HepG2 (cell line): Measurements from ENCODE around the gene PTGES3. TPM values are rescaled to one million over a fixed set of nuclear protein-coding genes. Genes with fewer than 3 reads are reported as not detected.
A peak's percentile ranks its signal among the peaks of the same experiment; 100 is the strongest.

ENCODE experiments used
- ATAC-seq: fragments of 200-7000 bp; cut with Tn5 transposase; 3 replicates; pipeline ENCODE4 v1.9.1; 2020; ENCODE audit warnings: mild to moderate bottlenecking, moderate library complexity
- BruUV-seq: library from RNA; stranded (reverse); fragments of 400-500 nt; replicated peaks from 2 replicates; lab custom pipeline; 2021; lab: Mats Ljungman, UMichigan
- CTCF ChIA-PET: fragments of 300-600 bp; formaldehyde crosslinking; extraction: SDS; loops from one replicate; lab custom pipeline; 2021; ENCODE audit warnings: low total read pairs, inconsistent platforms, low intra/inter-chr PET ratio; lab: Yijun Ruan, JAX
- POLR2A ChIA-PET: fragments of 350-600 bp; sonication (Branson Sonifier 250); formaldehyde crosslinking; loops from one replicate; lab custom pipeline; 2020; ENCODE audit warnings: antibody characterized with exemption, inconsistent platforms; lab: Yijun Ruan, JAX
- DNase-seq: peaks from one replicate; pipeline ENCODE4 v3.0.0-alpha.2; 2015; ENCODE audit warnings: low spot score
- FAIRE-seq: peaks from 3 replicates; lab custom pipeline; 2011; peaks lifted over from hg19 to GRCh38; lab: Jason Lieb, UNC
- H2AFZ ChIP-seq: one replicate; pipeline ENCODE4 v1.6.1; 2011; ENCODE audit warnings: low read length, inconsistent platforms
- H3K27ac ChIP-seq: fragments of 300-600 bp; 3 replicates; pipeline ENCODE4 v1.8.0; 2011; ENCODE audit warnings: mixed run types, mild to moderate bottlenecking, mixed read lengths, low read length, inconsistent platforms; ENCODE audit not compliant: insufficient read depth; ENCODE audit errors: extremely low read length
- H3K27me3 ChIP-seq, 2 experiments: fragments of 200-600 bp in 1 of 2; 2 replicates in 1 of 2; 3 replicates in 1 of 2; pipeline versions ENCODE4 v1.6.0 to v1.8.0; 2011; ENCODE audit warnings: low read length in 2 of 2, mild to moderate bottlenecking in 2 of 2, moderate library complexity in 2 of 2, inconsistent platforms in 1 of 2; ENCODE audit not compliant: insufficient read depth in 2 of 2, control insufficient read depth in 1 of 2
- H3K36me3 ChIP-seq, 2 experiments: fragments of 200-600 bp in 1 of 2; replicated peaks in 1 of 2; 2 replicates in 1 of 2; 3 replicates in 1 of 2; pipeline versions ENCODE4 v1.5.1 to v1.8.0; 2011; ENCODE audit warnings: low read length in 2 of 2, inconsistent platforms in 1 of 2; ENCODE audit not compliant: insufficient read depth in 2 of 2, control insufficient read depth in 1 of 2
- H3K4me1 ChIP-seq: 2 replicates; pipeline ENCODE4 v1.5.1; 2012; ENCODE audit warnings: low read length, inconsistent platforms; ENCODE audit not compliant: insufficient read depth
- H3K4me2 ChIP-seq: 2 replicates; pipeline ENCODE4 v1.6.0; 2011; ENCODE audit warnings: low read depth, low read length, inconsistent platforms
- H3K4me3 ChIP-seq, 3 experiments: fragments of 200-600 bp in 1 of 3; sonication (generic), shearing (Covaris generic) in 1 of 3; replicated peaks in 1 of 3; 2 replicates each; pipeline ENCODE4 v1.5.1; 2011 to 2016; ENCODE audit warnings: low read length in 3 of 3, inconsistent platforms in 2 of 3, low read depth in 2 of 3, mild to moderate bottlenecking in 2 of 3, control low read depth in 1 of 3, mixed read lengths in 1 of 3; ENCODE audit not compliant: insufficient read depth in 1 of 3
- H3K79me2 ChIP-seq: one replicate; pipeline ENCODE4 v1.6.1; 2011; ENCODE audit warnings: low read length, inconsistent platforms; ENCODE audit not compliant: insufficient read depth
- H3K9ac ChIP-seq: 2 replicates; pipeline ENCODE4 v1.6.0; 2011; ENCODE audit warnings: mild to moderate bottlenecking, low read depth, low read length, inconsistent platforms; ENCODE audit not compliant: insufficient read depth
- H3K9me3 ChIP-seq: 2 replicates; pipeline ENCODE4 v1.5.1; 2012; ENCODE audit warnings: mild to moderate bottlenecking, low read length
- H4K20me1 ChIP-seq: 2 replicates; pipeline ENCODE4 v1.6.0; 2011; ENCODE audit warnings: inconsistent platforms, mild to moderate bottlenecking, low read length, moderate library complexity; ENCODE audit not compliant: insufficient read depth
- IKZF5 ChIP-seq: IDR thresholded peaks from 2 replicates; pipeline ENCODE4 v1.6.1; 2018; ENCODE audit warnings: missing genetic modification reagents, mild to moderate bottlenecking, missing compliant biosample characterization
- MIER3 ChIP-seq: IDR thresholded peaks from 2 replicates; pipeline ENCODE4 v1.6.1; 2016; ENCODE audit warnings: missing compliant biosample characterization, borderline replicate concordance
- NR2F1 ChIP-seq, 2 experiments: fragments of 450-650 bp in 1 of 2; formaldehyde crosslinking in 1 of 2; IDR thresholded peaks; 2 replicates each; pipeline versions ENCODE4 v1.5.0 to v1.6.1; 2016 to 2020; ENCODE audit warnings: mild to moderate bottlenecking in 1 of 2, missing compliant biosample characterization in 1 of 2, missing genetic modification reagents in 1 of 2, moderate library complexity in 1 of 2
- ZNF282 ChIP-seq: fragments of 450-650 bp; IDR thresholded peaks from 2 replicates; pipeline ENCODE4 v1.6.1; 2018; ENCODE audit not compliant: partially characterized antibody
- ZNF33A ChIP-seq: sonication (generic); formaldehyde crosslinking; IDR thresholded peaks from 2 replicates; pipeline ENCODE4 v1.5.1; 2020; ENCODE audit warnings: missing genetic modification reagents, mild to moderate bottlenecking, moderate library complexity, borderline replicate concordance
- ZSCAN29 ChIP-seq: sonication (generic); formaldehyde crosslinking; conservative IDR thresholded peaks from 2 replicates; pipeline ENCODE4 v1.4.0; 2020; ENCODE audit warnings: mild to moderate bottlenecking, missing genetic modification reagents
- WGBS: methylation state at CpG from one replicate; pipeline ENCODE4 v1.1.6; 2017; ENCODE audit warnings: low lambda C conversion rate; 5-methylcytosine and 5-hydroxymethylcytosine counted together
- in situ Hi-C: cut with HindIII; loops from 2 replicates; pipeline ENCODE4 v1.10.0; 2017; ENCODE audit warnings: low pct_unique_long_range_greater_than_20kb; ENCODE audit not compliant: extremely low pct_ligation_motif_present
- intact Hi-C: fragments of 100-400 bp; cut with micrococcal nuclease; formaldehyde crosslinking; loops from one replicate; pipeline ENCODE4 v1.10.0; 2022; ENCODE audit not compliant: unreplicated experiment
- polyA plus RNA-seq, 8 experiments: library from polyadenylated mRNA; depleted of rRNA in 3 of 8; stranded (reverse) in 7 of 8; unstranded in 1 of 8; fragments of >200 nt; fragmentation: Illumina TruSeq in 4 of 8; extraction: Trizol in 4 of 8; gene quantifications; 2 replicates each; pipeline versions ENCODE4 v1.2.1 to v1.2.3, GENCODE V29; 2011 to 2016; ENCODE audit warnings: low read depth in 4 of 8, missing spikeins in 1 of 8, mixed read lengths in 1 of 8; ENCODE audit not compliant: insufficient read depth in 1 of 8
- total RNA-seq, 5 experiments: library from RNA; depleted of rRNA; stranded (reverse); fragments of >200 nt; fragmentation: Illumina TruSeq; extraction: Trizol; gene quantifications; 2 replicates each; pipeline ENCODE4 v1.2.3, GENCODE V29; 2016; ENCODE audit warnings: low read depth in 1 of 5
- TF ChIP-seq, protein P1 (sequence below): sonication (generic); formaldehyde crosslinking; IDR thresholded peaks from 2 replicates; pipeline ENCODE4 v1.5.1; 2020; ENCODE audit warnings: mild to moderate bottlenecking, moderate library complexity, missing genetic modification reagents
- TF ChIP-seq, protein P2 (sequence below): sonication (generic); formaldehyde crosslinking; IDR thresholded peaks from one replicate; pipeline ENCODE4 v1.5.1; 2020; ENCODE audit warnings: mild to moderate bottlenecking, missing genetic modification reagents; ENCODE audit errors: not compliant biosample characterization
- TF ChIP-seq, protein P3 (sequence below): sonication (generic); formaldehyde crosslinking; IDR thresholded peaks from 2 replicates; pipeline ENCODE4 v1.5.0; 2020; ENCODE audit warnings: mild to moderate bottlenecking, missing genetic modification reagents

PTGES3 gene
- total and polyA plus RNA-seq, 2 of the 13 experiments (the other 11 are each of a cell fraction or from before 2014, with no cell fraction given): 54.4 to 159 TPM

GRCh38 chr12:56709759-56710376 is 21.8 kb upstream of the PTGES3 start:
- intact Hi-C loops (no loop called here), in situ Hi-C loops (no loop called here)
- no peaks in the 10 kb centered on the region for H3K27me3 ChIP-seq
- H3K9me3 ChIP-seq: no peaks in the 10 kb centered on the region
- ATAC-seq (peak; percentile 62), FAIRE-seq (no peak), DNase-seq (no peak)
- POLR2A ChIA-PET: interaction anchor here (0.6 to 1.9 kb wide), 7 partner anchors 8 to 35 kb away, joined by 3 to 11 read pairs (median 4); partner anchors contain the start of genes NACA and PTGES3
- H2AFZ ChIP-seq: no peak overlapping the region
- TF ChIP-seq, protein P1, sequence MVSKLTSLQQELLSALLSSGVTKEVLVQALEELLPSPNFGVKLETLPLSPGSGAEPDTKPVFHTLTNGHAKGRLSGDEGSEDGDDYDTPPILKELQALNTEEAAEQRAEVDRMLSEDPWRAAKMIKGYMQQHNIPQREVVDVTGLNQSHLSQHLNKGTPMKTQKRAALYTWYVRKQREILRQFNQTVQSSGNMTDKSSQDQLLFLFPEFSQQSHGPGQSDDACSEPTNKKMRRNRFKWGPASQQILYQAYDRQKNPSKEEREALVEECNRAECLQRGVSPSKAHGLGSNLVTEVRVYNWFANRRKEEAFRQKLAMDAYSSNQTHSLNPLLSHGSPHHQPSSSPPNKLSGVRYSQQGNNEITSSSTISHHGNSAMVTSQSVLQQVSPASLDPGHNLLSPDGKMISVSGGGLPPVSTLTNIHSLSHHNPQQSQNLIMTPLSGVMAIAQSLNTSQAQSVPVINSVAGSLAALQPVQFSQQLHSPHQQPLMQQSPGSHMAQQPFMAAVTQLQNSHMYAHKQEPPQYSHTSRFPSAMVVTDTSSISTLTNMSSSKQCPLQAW (CRISPR knock-in tag): no peak
- TF ChIP-seq, protein P2, sequence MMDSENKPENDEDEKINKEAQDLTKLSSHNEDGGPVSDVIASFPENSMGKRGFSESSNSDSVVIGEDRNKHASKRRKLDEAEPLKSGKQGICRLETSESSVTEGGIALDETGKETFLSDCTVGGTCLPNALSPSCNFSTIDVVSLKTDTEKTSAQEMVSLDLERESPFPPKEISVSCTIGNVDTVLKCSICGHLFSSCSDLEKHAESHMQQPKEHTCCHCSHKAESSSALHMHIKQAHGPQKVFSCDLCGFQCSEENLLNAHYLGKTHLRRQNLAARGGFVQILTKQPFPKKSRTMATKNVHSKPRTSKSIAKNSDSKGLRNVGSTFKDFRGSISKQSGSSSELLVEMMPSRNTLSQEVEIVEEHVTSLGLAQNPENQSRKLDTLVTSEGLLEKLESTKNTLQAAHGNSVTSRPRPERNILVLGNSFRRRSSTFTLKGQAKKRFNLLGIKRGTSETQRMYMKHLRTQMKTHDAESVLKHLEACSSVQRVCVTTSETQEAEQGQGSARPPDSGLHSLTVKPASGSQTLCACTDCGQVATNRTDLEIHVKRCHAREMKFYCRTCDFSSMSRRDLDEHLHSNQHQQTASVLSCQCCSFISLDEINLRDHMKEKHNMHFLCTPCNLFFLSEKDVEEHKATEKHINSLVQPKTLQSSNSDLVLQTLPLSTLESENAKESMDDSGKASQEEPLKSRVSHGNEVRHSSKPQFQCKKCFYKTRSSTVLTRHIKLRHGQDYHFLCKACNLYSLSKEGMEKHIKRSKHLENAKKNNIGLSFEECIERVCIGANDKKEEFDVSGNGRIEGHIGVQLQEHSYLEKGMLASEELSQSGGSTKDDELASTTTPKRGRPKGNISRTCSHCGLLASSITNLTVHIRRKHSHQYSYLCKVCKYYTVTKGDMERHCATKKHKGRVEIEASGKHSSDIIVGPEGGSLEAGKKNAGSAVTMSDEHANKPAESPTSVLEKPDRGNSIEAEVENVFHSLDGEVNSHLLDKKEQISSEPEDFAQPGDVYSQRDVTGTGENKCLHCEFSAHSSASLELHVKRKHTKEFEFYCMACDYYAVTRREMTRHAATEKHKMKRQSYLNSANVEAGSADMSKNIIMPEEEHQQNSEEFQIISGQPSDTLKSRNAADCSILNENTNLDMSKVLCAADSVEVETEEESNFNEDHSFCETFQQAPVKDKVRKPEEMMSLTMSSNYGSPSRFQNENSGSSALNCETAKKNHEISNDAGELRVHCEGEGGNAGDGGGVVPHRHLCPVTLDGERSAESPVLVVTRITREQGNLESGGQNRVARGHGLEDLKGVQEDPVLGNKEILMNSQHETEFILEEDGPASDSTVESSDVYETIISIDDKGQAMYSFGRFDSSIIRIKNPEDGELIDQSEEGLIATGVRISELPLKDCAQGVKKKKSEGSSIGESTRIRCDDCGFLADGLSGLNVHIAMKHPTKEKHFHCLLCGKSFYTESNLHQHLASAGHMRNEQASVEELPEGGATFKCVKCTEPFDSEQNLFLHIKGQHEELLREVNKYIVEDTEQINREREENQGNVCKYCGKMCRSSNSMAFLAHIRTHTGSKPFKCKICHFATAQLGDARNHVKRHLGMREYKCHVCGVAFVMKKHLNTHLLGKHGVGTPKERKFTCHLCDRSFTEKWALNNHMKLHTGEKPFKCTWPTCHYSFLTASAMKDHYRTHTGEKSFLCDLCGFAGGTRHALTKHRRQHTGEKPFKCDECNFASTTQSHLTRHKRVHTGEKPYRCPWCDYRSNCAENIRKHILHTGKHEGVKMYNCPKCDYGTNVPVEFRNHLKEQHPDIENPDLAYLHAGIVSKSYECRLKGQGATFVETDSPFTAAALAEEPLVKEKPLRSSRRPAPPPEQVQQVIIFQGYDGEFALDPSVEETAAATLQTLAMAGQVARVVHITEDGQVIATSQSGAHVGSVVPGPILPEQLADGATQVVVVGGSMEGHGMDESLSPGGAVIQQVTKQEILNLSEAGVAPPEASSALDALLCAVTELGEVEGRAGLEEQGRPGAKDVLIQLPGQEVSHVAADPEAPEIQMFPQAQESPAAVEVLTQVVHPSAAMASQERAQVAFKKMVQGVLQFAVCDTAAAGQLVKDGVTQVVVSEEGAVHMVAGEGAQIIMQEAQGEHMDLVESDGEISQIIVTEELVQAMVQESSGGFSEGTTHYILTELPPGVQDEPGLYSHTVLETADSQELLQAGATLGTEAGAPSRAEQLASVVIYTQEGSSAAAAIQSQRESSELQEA (CRISPR knock-in tag): no peak
- TF ChIP-seq MIER3: no peak
- no peak for TF ChIP-seq IKZF5
- no peak for TF ChIP-seq ZSCAN29 (CRISPR knock-in tag)
- TF ChIP-seq, protein P3, sequence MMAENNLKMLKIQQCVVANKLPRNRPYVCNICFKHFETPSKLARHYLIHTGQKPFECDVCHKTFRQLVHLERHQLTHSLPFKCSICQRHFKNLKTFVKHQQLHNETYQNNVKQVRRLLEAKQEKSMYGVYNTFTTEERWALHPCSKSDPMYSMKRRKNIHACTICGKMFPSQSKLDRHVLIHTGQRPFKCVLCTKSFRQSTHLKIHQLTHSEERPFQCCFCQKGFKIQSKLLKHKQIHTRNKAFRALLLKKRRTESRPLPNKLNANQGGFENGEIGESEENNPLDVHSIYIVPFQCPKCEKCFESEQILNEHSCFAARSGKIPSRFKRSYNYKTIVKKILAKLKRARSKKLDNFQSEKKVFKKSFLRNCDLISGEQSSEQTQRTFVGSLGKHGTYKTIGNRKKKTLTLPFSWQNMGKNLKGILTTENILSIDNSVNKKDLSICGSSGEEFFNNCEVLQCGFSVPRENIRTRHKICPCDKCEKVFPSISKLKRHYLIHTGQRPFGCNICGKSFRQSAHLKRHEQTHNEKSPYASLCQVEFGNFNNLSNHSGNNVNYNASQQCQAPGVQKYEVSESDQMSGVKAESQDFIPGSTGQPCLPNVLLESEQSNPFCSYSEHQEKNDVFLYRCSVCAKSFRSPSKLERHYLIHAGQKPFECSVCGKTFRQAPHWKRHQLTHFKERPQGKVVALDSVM (CRISPR knock-in tag): peak; percentile 54; the same call in 1 of the 2 replicates
- no peak for TF ChIP-seq ZNF33A
- 0 out of 4 replicates have a peak, but pooled peaks of 1 of the 2 experiments have one; percentile 25 for TF ChIP-seq NR2F1 (CRISPR knock-in tag; IDR thresholded peaks at IDR 0.05)
- TF ChIP-seq ZNF282: no peak
- CTCF ChIA-PET: no interaction called here
- H3K9ac ChIP-seq: no peak overlapping the region
- H4K20me1 ChIP-seq: peaks cover 9% of the 10 kb centered on the region
- peaks cover 5% of the 10 kb centered on the region; the same call in 1 of the 2 replicates for H3K4me1 ChIP-seq
- peaks cover under 1% of the 10 kb centered on the region for H3K79me2 ChIP-seq
- no TSS peak for BruUV-seq
- H3K36me3 ChIP-seq: peaks cover 15 to 29% of the 10 kb centered on the region in 2 experiments
- H3K4me3 ChIP-seq: no peak overlapping the region
- no peak overlapping the region for H3K27ac ChIP-seq
- H3K4me2 ChIP-seq: no peak overlapping the region
- WGBS: 55% methylated on average over 5 of the region's 5 CpGs
